Measurements from ENCODE around the gene LIMS2. TPM values are rescaled to one million over a fixed set of nuclear protein-coding genes. Genes with fewer than 3 reads are reported as not detected.

LIMS2 gene
- total and polyA plus RNA-seq, 12 donors: 148 to 687 (median 160) TPM

- no peak for TF ChIP-seq CTCF (IDR thresholded peaks at IDR 0.05)
- Histone ChIP-seq H3K4me1 (peaks cover 8 to 82% (median 62%) of the 10 kb centered on the region in 9 donors), H3K27me3 (peaks cover 0 to 38% (median 0%) of the 10 kb centered on the region in 7 donors), H3K27ac (peak overlapping the region; percentile 88 to 98 (median 97)), H3K36me3 (peaks cover 0 to 12% (median 0%) of the 10 kb centered on the region in 9 donors), H3K4me3 (peak overlapping the region; percentile 57 to 95 (median 78)), H3K9me3 (peaks cover 0 to under 1% (median 0%) of the 10 kb centered on the region in 11 donors)
- DNase-seq (peak in 1 of 2 donors; percentile 22), ATAC-seq (peak in 6 of 8 donors; percentile 18 to 42 (median 32))
- 33 to 40% methylated on average over 17 of the region's 17 CpGs for WGBS, 2 donors
- intact Hi-C loops (cut with DNase I): loop anchor here in 3 of 10 donors (2.0 to 10.0 kb wide), 3 partner anchors 15 to 159 kb away; no protein-coding TSS in a partner anchor
These were observed 1.9 kb downstream of the LIMS2 start for GRCh38 chr2:127673291-127674069.

GRCh38 chr2:127672341-127673224 is 2.7 kb downstream of the LIMS2 start:
- Histone ChIP-seq H3K4me1 (peaks cover 8 to 90% (median 70%) of the 10 kb centered on the region in 9 donors), H3K4me3 (peak overlapping the region; percentile 57 to 95 (median 78)), H3K27me3 (peaks cover 0 to 38% (median 0%) of the 10 kb centered on the region in 7 donors), H3K9me3 (peaks cover 0 to 9% (median 0%) of the 10 kb centered on the region in 11 donors), H3K27ac (peak overlapping the region; percentile 88 to 98 (median 97)), H3K36me3 (peaks cover 0 to 12% (median 0%) of the 10 kb centered on the region in 9 donors)
- TF ChIP-seq CTCF (IDR thresholded peaks at IDR 0.05): no peak
- intact Hi-C loops (cut with DNase I): loop anchor here in 2 of 10 donors (2.0 to 10.0 kb wide), 2 partner anchors 14 to 158 kb away; no protein-coding TSS in a partner anchor
- ATAC-seq: peak; percentile 4 to 47 (median 30)
- peak; percentile 33 to 39 for DNase-seq
- WGBS, 2 donors: 36 to 37% methylated on average over 20 of the region's 20 CpGs

DNA sequence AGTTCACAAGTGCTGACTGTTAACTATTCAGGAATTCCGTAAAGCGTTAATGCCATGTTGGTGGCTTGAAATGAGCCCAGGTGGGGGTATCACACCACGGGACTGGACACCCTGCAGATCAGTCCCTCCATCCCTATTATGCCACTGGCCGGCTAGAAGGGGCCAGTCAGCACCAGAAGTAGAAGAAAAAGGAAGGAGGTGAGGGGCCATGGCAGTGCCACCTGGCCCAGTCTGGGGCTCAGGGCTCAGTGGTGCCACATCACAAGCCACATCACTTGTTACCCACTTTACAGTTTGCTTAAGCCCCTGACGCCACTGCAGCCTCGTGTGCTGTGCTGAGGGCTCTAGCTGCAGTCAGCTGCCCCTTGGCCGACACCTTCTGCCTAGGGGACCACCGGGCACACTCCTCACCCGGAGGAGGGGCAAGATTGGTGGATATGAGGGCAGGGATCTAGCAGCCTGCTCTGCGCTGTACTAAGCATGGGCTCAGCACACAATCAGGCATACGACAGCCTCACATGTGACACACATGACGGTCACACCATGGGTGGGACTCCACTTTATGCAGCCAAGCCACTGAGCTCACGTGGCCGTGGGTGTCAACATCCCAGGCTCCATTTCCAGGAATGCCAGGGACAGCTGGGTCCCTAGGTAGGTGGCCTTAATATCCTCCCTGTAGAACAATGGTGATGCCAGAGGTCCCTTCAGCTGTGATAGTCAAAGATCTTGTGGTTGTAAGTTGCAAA is 3.6 kb downstream of the LIMS2 start:
- WGBS, 2 donors: 44 to 58% methylated on average over 14 of the region's 14 CpGs
- no peak for TF ChIP-seq CTCF (IDR thresholded peaks at IDR 0.05)
- ATAC-seq (peak in 1 of 8 donors; percentile 1), DNase-seq (no peak)
- peaks cover 0 to 31% (median 0%) of the 10 kb centered on the region in 7 donors for H3K27me3 ChIP-seq
- H3K4me3 ChIP-seq: peak overlapping the region in 8 of 10 donors; percentile 70 to 95 (median 84)
- H3K4me1 ChIP-seq: peaks cover 10 to 90% (median 71%) of the 10 kb centered on the region in 9 donors
- H3K9me3 ChIP-seq: peaks cover 0 to 9% (median 0%) of the 10 kb centered on the region in 11 donors
- H3K36me3 ChIP-seq: peaks cover 0 to 12% (median 0%) of the 10 kb centered on the region in 9 donors
- H3K27ac ChIP-seq: peak overlapping the region; percentile 88 to 98 (median 97)
- intact Hi-C loops (cut with DNase I): loop anchor here in 2 of 10 donors (2.0 to 10.0 kb wide), 2 partner anchors 13 to 157 kb away; no protein-coding TSS in a partner anchor

All from heart right ventricle (tissue), 16 donors.